Hepatocyte (in vitro differentiated cells): ENCODE results near the gene DEPDC5.

Experiments
- CTCF ChIP-seq: fragments of 200-600 bp; sonication (generic); IDR thresholded peaks from 2 replicates; pipeline ENCODE4 v1.5.1; 2016; ENCODE audit warnings: antibody characterized with exemption, mild to moderate bottlenecking; ENCODE audit not compliant: poor library complexity
- EZH2 ChIP-seq: fragments of 200-600 bp; sonication (generic); IDR thresholded peaks from 2 replicates; pipeline ENCODE4 v1.6.1; 2016; ENCODE audit warnings: antibody characterized with exemption, mild to moderate bottlenecking, borderline replicate concordance

GRCh38 chr22:31753005-31753633 is 700 bp upstream of the DEPDC5 start:
- TF ChIP-seq CTCF (no peak), EZH2 (no peak)
